ENCODE results near the gene ASZ1.

ASZ1 gene

GRCh38 chr7:117405519-117405918, 21.8 kb downstream of the ASZ1 start:
- in situ Hi-C loops (cut with MboI; ENCODE audit: low pct_unique_long_range_greater_than_20kb, low sequenced_read_pairs): no loop called here
- DNase-seq: no peak

GRCh38 chr7:117403737-117404136, 23.6 kb downstream of the ASZ1 start:
- in situ Hi-C loops (cut with MboI; ENCODE audit: low pct_unique_long_range_greater_than_20kb, low sequenced_read_pairs): no loop called here
- no peak for DNase-seq

- no peak for DNase-seq
- in situ Hi-C loops (cut with MboI; ENCODE audit: low pct_unique_long_range_greater_than_20kb, low sequenced_read_pairs): no loop called here
Observed at GRCh38 chr7:117402109-117402508, 25.2 kb downstream of the ASZ1 start.

GRCh38 chr7:117401293-117402002, 25.8 kb downstream of the ASZ1 start:
- in situ Hi-C loops (cut with MboI; ENCODE audit: low pct_unique_long_range_greater_than_20kb, low sequenced_read_pairs): no loop called here
- DNase-seq: no peak

- peak; percentile 19 for DNase-seq
- in situ Hi-C loops (cut with MboI; ENCODE audit: low pct_unique_long_range_greater_than_20kb, low sequenced_read_pairs): no loop called here
Observed at GRCh38 chr7:117399820-117400422, 27.4 kb downstream of the ASZ1 start.

GRCh38 chr7:117395743-117396142, 31.6 kb downstream of the ASZ1 start:
- in situ Hi-C loops (cut with MboI; ENCODE audit: low pct_unique_long_range_greater_than_20kb, low sequenced_read_pairs): no loop called here
- no peak for DNase-seq

GRCh38 chr7:117393781-117394180, 33.5 kb downstream of the ASZ1 start:
- DNase-seq: no peak
- in situ Hi-C loops (cut with MboI; ENCODE audit: low pct_unique_long_range_greater_than_20kb, low sequenced_read_pairs): no loop called here

- in situ Hi-C loops (cut with MboI; ENCODE audit: low pct_unique_long_range_greater_than_20kb, low sequenced_read_pairs): no loop called here
- no peak for DNase-seq
Observed at GRCh38 chr7:117389871-117390270, 37.4 kb downstream of the ASZ1 start.

GRCh38 chr7:117386110-117386706, 41.1 kb downstream of the ASZ1 start:
- in situ Hi-C loops (cut with MboI; ENCODE audit: low pct_unique_long_range_greater_than_20kb, low sequenced_read_pairs): no loop called here
- DNase-seq: no peak

- in situ Hi-C loops (cut with MboI; ENCODE audit: low pct_unique_long_range_greater_than_20kb, low sequenced_read_pairs): no loop called here
- peak; percentile 21 for DNase-seq
Observed at GRCh38 chr7:117385363-117386109, 41.8 kb downstream of the ASZ1 start.

- in situ Hi-C loops (cut with MboI; ENCODE audit: low pct_unique_long_range_greater_than_20kb, low sequenced_read_pairs): no loop called here
- DNase-seq: no peak
Observed at GRCh38 chr7:117384688-117385362, 42.5 kb downstream of the ASZ1 start.

GRCh38 chr7:117383483-117384189, 43.7 kb downstream of the ASZ1 start:
- DNase-seq: no peak
- in situ Hi-C loops (cut with MboI; ENCODE audit: low pct_unique_long_range_greater_than_20kb, low sequenced_read_pairs): no loop called here

GRCh38 chr7:117383046-117383445, 44.2 kb downstream of the ASZ1 start:
- in situ Hi-C loops (cut with MboI; ENCODE audit: low pct_unique_long_range_greater_than_20kb, low sequenced_read_pairs): no loop called here

GRCh38 chr7:117381362-117381761, 45.9 kb downstream of the ASZ1 start:
- in situ Hi-C loops (cut with MboI; ENCODE audit: low pct_unique_long_range_greater_than_20kb, low sequenced_read_pairs): no loop called here
- no peak for DNase-seq

More at GRCh38 chr7:117383046-117383445, 44.2 kb downstream of the ASZ1 start:
- DNase-seq: no peak

GRCh38 chr7:117375380-117375779, 51.9 kb downstream of the ASZ1 start:
- DNase-seq: no peak
- in situ Hi-C loops (cut with MboI; ENCODE audit: low pct_unique_long_range_greater_than_20kb, low sequenced_read_pairs): no loop called here

GRCh38 chr7:117372073-117372472, 55.2 kb downstream of the ASZ1 start:
- in situ Hi-C loops (cut with MboI; ENCODE audit: low pct_unique_long_range_greater_than_20kb, low sequenced_read_pairs): no loop called here
- no peak for DNase-seq

GRCh38 chr7:117364339-117365080, 62.8 kb downstream of the ASZ1 start:
- DNase-seq: no peak
- in situ Hi-C loops (cut with MboI; ENCODE audit: low pct_unique_long_range_greater_than_20kb, low sequenced_read_pairs): no loop called here

- in situ Hi-C loops (cut with MboI; ENCODE audit: low pct_unique_long_range_greater_than_20kb, low sequenced_read_pairs): no loop called here
- no peak for DNase-seq
Observed at GRCh38 chr7:117362294-117362888, 64.9 kb downstream of the ASZ1 start.

All from KBM-7 (cell line).